Stomach (tissue), 4 donors: ENCODE data around the gene GEMIN5.

Source experiments
- CTCF ChIP-seq, 7 experiments: fragments of 450-650 bp in 4 of 7; fragments of 200-600 bp in 3 of 7; sonication (generic) in 3 of 7; IDR thresholded peaks; one replicate each; pipeline ENCODE4 v1.5.1; 2016 to 2019; ENCODE audit warnings: antibody characterized with exemption in 7 of 7, control low read depth in 2 of 7, mild to moderate bottlenecking in 1 of 7
- POLR2AphosphoS5 ChIP-seq, 3 donors: sonication (generic); formaldehyde crosslinking; IDR thresholded peaks; one replicate each; pipeline ENCODE4 v1.6.1; 2016; ENCODE audit warnings: antibody characterized with exemption in 3 of 3

- TF ChIP-seq POLR2AphosphoS5 (IDR thresholded peaks at IDR 0.05) (no peak), CTCF (IDR thresholded peaks at IDR 0.05) (no peak)
Observed at GRCh38 chr5:154933537-154933936, 4.5 kb downstream of the GEMIN5 start.
